Gastrocnemius medialis (tissue), 4 donors: ENCODE measurements around the gene ADIG. TPM values are rescaled to one million over a fixed set of nuclear protein-coding genes. Genes with fewer than 3 reads are reported as not detected.

Experiments
- ATAC-seq, 2 donors: fragments of 150-250 bp; one replicate each; pipeline ENCODE4 v1.9.1; 2016
- DNase-seq, 2 donors: peaks; one replicate each; pipeline ENCODE4 v3.0.0-alpha.2; 2019
- H3K27ac ChIP-seq, 4 donors: fragments of 200-600 bp; sonication (generic); 1 replicate in 1 of 4; 2 replicates in 3 of 4; pipeline ENCODE4 v1.5.1; 2016 to 2018; ENCODE audit warnings: mild to moderate bottlenecking in 2 of 4, moderate library complexity in 1 of 4
- H3K27me3 ChIP-seq, 3 donors: fragments of 200-600 bp; sonication (generic) in 2 of 3; 1 replicate in 1 of 3; 2 replicates in 2 of 3; pipeline versions ENCODE4 v1.5.1 to v1.6.0; 2016 to 2019; ENCODE audit warnings: mild to moderate bottlenecking in 1 of 3, moderate library complexity in 1 of 3
- H3K36me3 ChIP-seq, 2 donors: fragments of 200-600 bp; sonication (generic) in 1 of 2; one replicate each; pipeline ENCODE4 v1.5.1; 2017 to 2018
- H3K4me1 ChIP-seq, 2 donors: fragments of 200-600 bp; sonication (generic) in 1 of 2; one replicate each; pipeline ENCODE4 v1.5.1; 2016 to 2017; ENCODE audit warnings: mild to moderate bottlenecking in 2 of 2
- H3K4me3 ChIP-seq, 4 donors: fragments of 200-600 bp; sonication (generic) in 3 of 4; 1 replicate in 1 of 4; 2 replicates in 3 of 4; pipeline ENCODE4 v1.5.1; 2016 to 2019; ENCODE audit warnings: mild to moderate bottlenecking in 2 of 4
- H3K9me3 ChIP-seq, 3 donors: fragments of 200-600 bp; sonication (generic) in 2 of 3; 1 replicate in 1 of 3; 2 replicates in 2 of 3; pipeline ENCODE4 v1.5.1; 2016 to 2019
- CTCF ChIP-seq, 5 experiments: fragments of 450-650 bp in 3 of 5; fragments of 200-600 bp in 2 of 5; sonication (generic) in 2 of 5; IDR thresholded peaks in 4 of 5; conservative IDR thresholded peaks in 1 of 5; 1 replicate in 4 of 5; 2 replicates in 1 of 5; pipeline ENCODE4 v1.5.1; 2016 to 2019; ENCODE audit warnings: antibody characterized with exemption in 5 of 5, mild to moderate bottlenecking in 3 of 5, moderate library complexity in 3 of 5
- POLR2A ChIP-seq, 2 donors: fragments of 450-650 bp; IDR thresholded peaks; one replicate each; pipeline ENCODE4 v1.6.1; 2017; ENCODE audit warnings: antibody characterized with exemption in 2 of 2, mild to moderate bottlenecking in 2 of 2, moderate library complexity in 2 of 2
- in situ Hi-C, 4 donors: fragments of 200-750 bp; cut with MboI; loops; one replicate each; pipeline versions ENCODE4 v1.15.0 to v1.8.0; 2017; ENCODE audit warnings: low sequenced_read_pairs in 4 of 4
- intact Hi-C: fragments of 100-400 bp; cut with DNase I; formaldehyde crosslinking; loops from one replicate; pipeline ENCODE4 v1.15.1; 2023; ENCODE audit warnings: low total_unique reads
- total RNA-seq, 4 donors: library from RNA; depleted of rRNA; stranded (reverse); fragments of >200 nt; gene quantifications; one replicate each; pipeline versions ENCODE4 v1.1.0 to v1.2.3, GENCODE V29; 2016

ADIG gene
- total RNA-seq, 4 donors from 2014 or later = not detected

GRCh38 chr20:38558596-38559360 lies 22.2 kb upstream of the ADIG start:
- no peaks in the 10 kb centered on the region for H3K4me1 ChIP-seq
- DNase-seq (no peak), ATAC-seq (no peak)
- no peaks in the 10 kb centered on the region for H3K27me3 ChIP-seq
- no peak overlapping the region for H3K27ac ChIP-seq
- no peak for TF ChIP-seq CTCF (IDR thresholded peaks at IDR 0.05 in 4 of 5, conservative IDR thresholded peaks at IDR 0.05 in 1 of 5)
- no peak for TF ChIP-seq POLR2A (IDR thresholded peaks at IDR 0.05)
- no peak overlapping the region for H3K4me3 ChIP-seq
- peaks cover 3 to 80% of the 10 kb centered on the region in 2 donors for H3K36me3 ChIP-seq
- in situ Hi-C loops (no loop called here), intact Hi-C loops (no loop called here)
- no peaks in the 10 kb centered on the region for H3K9me3 ChIP-seq

GRCh38 chr20:38559764-38560163 lies 21.2 kb upstream of the ADIG start:
- no peak overlapping the region for H3K27ac ChIP-seq
- intact Hi-C loops (no loop called here), in situ Hi-C loops (no loop called here)
- H3K9me3 ChIP-seq = no peaks in the 10 kb centered on the region
- no peaks in the 10 kb centered on the region for H3K4me1 ChIP-seq
- TF ChIP-seq POLR2A (IDR thresholded peaks at IDR 0.05) (no peak), CTCF (IDR thresholded peaks at IDR 0.05 in 4 of 5, conservative IDR thresholded peaks at IDR 0.05 in 1 of 5) (no peak)
- DNase-seq (no peak), ATAC-seq (no peak)
- H3K4me3 ChIP-seq = no peak overlapping the region
- H3K36me3 ChIP-seq = peaks cover 3 to 74% of the 10 kb centered on the region in 2 donors
- H3K27me3 ChIP-seq = no peaks in the 10 kb centered on the region

- DNase-seq (no peak), ATAC-seq (no peak)
- H3K36me3 ChIP-seq = peaks cover 0 to 63% of the 10 kb centered on the region in 2 donors
- no peaks in the 10 kb centered on the region for H3K9me3 ChIP-seq
- H3K4me1 ChIP-seq = no peaks in the 10 kb centered on the region
- no peak for TF ChIP-seq CTCF (IDR thresholded peaks at IDR 0.05 in 4 of 5, conservative IDR thresholded peaks at IDR 0.05 in 1 of 5)
- no peak for TF ChIP-seq POLR2A (IDR thresholded peaks at IDR 0.05)
- no peak overlapping the region for H3K4me3 ChIP-seq
- no peaks in the 10 kb centered on the region for H3K27me3 ChIP-seq
- in situ Hi-C loops (no loop called here), intact Hi-C loops (no loop called here)
- H3K27ac ChIP-seq = no peak overlapping the region
These were observed 17.1 kb upstream of the ADIG start for GRCh38 chr20:38563802-38564431.

- TF ChIP-seq POLR2A (IDR thresholded peaks at IDR 0.05) (no peak), CTCF (IDR thresholded peaks at IDR 0.05 in 4 of 5, conservative IDR thresholded peaks at IDR 0.05 in 1 of 5) (no peak)
- H3K4me3 ChIP-seq = no peak overlapping the region
- peaks cover 0 to 57% of the 10 kb centered on the region in 2 donors for H3K36me3 ChIP-seq
- H3K9me3 ChIP-seq = no peaks in the 10 kb centered on the region
- H3K4me1 ChIP-seq = no peaks in the 10 kb centered on the region
- no peak overlapping the region for H3K27ac ChIP-seq
- ATAC-seq (no peak), DNase-seq (no peak)
- no peaks in the 10 kb centered on the region for H3K27me3 ChIP-seq
- intact Hi-C loops (no loop called here), in situ Hi-C loops (no loop called here)
These were observed 16.3 kb upstream of the ADIG start for GRCh38 chr20:38564680-38565079.
